CD14-positive monocyte (primary cell): ENCODE measurements around the gene YPEL3. TPM values are rescaled to one million over a fixed set of nuclear protein-coding genes. Genes with fewer than 3 reads are reported as not detected.

Experiments
- DNase-seq, 3 donors: peaks; one replicate each; pipeline ENCODE4 v3.0.0-alpha.2; 2011 to 2022
- H2AFZ ChIP-seq: 2 replicates; pipeline ENCODE4 v1.6.0; 2012; ENCODE audit warnings: mild to moderate bottlenecking, low read depth, low read length, inconsistent platforms; ENCODE audit not compliant: insufficient read depth, poor library complexity, severe bottlenecking
- H3K27ac ChIP-seq, 2 donors: 1 replicate in 1 of 2; 2 replicates in 1 of 2; pipeline ENCODE4 v1.5.1; 2012 to 2013; ENCODE audit warnings: low read length in 2 of 2, control low read depth in 1 of 2, inconsistent platforms in 1 of 2, low read depth in 1 of 2, mild to moderate bottlenecking in 1 of 2
- H3K27me3 ChIP-seq, 2 donors: one replicate each; pipeline versions ENCODE4 v1.6.0 to v1.6.1; 2011 to 2013; ENCODE audit warnings: low read length in 2 of 2; ENCODE audit not compliant: control insufficient read depth in 2 of 2, insufficient read depth in 2 of 2
- H3K36me3 ChIP-seq, 2 donors: replicated peaks in 1 of 2; 1 replicate in 1 of 2; 2 replicates in 1 of 2; pipeline versions ENCODE4 v1.5.1 to v1.6.1; 2012 to 2013; ENCODE audit warnings: low read length in 2 of 2, control low read depth in 1 of 2, inconsistent platforms in 1 of 2, mild to moderate bottlenecking in 1 of 2; ENCODE audit not compliant: insufficient read depth in 2 of 2, control insufficient read depth in 1 of 2
- H3K4me1 ChIP-seq, 2 donors: 1 replicate in 1 of 2; 2 replicates in 1 of 2; pipeline versions ENCODE4 v1.5.1 to v1.6.1; 2012 to 2013; ENCODE audit warnings: low read length in 2 of 2, control low read depth in 1 of 2, inconsistent platforms in 1 of 2, mild to moderate bottlenecking in 1 of 2, moderate library complexity in 1 of 2; ENCODE audit not compliant: insufficient read depth in 2 of 2, control insufficient read depth in 1 of 2
- H3K4me2 ChIP-seq: replicated peaks from 2 replicates; pipeline ENCODE3; 2012; ENCODE audit warnings: low read length, moderate library complexity, mild to moderate bottlenecking; ENCODE audit not compliant: poor library complexity, severe bottlenecking; ENCODE audit errors: extremely low read depth
- H3K4me3 ChIP-seq, 3 experiments: fragments of 200-600 bp in 1 of 3; sonication (generic) in 1 of 3; replicated peaks in 1 of 3; 1 replicate in 2 of 3; 2 replicates in 1 of 3; pipeline ENCODE4 v1.5.1; 2011 to 2013; ENCODE audit warnings: low read length in 3 of 3, mild to moderate bottlenecking in 3 of 3, control low read depth in 2 of 3, low read depth in 2 of 3, inconsistent platforms in 1 of 3, moderate library complexity in 1 of 3
- H3K79me2 ChIP-seq: 2 replicates; pipeline ENCODE4 v1.6.0; 2012; ENCODE audit warnings: mild to moderate bottlenecking, control low read depth, inconsistent platforms, low read length, moderate library complexity; ENCODE audit not compliant: insufficient read depth
- H3K9ac ChIP-seq: 2 replicates; pipeline ENCODE4 v1.6.0; 2017; ENCODE audit warnings: low read length, mild to moderate bottlenecking; ENCODE audit not compliant: insufficient read depth, poor library complexity, severe bottlenecking
- H3K9me3 ChIP-seq, 2 donors: replicated peaks in 1 of 2; 1 replicate in 1 of 2; 2 replicates in 1 of 2; pipeline versions ENCODE4 v1.5.1 to v1.6.1; 2012 to 2013; ENCODE audit warnings: low read length in 2 of 2, control low read depth in 1 of 2; ENCODE audit not compliant: control insufficient read depth in 1 of 2, insufficient read depth in 1 of 2
- H4K20me1 ChIP-seq: 2 replicates; pipeline ENCODE4 v1.6.0; 2012; ENCODE audit warnings: mild to moderate bottlenecking, low read length, control low read depth, moderate library complexity; ENCODE audit not compliant: insufficient read depth
- H3K27ac Mint-ChIP-seq, 7 donors: one replicate each; pipeline ENCODE4 v1.8.0; 2020; ENCODE audit warnings: mild to moderate bottlenecking in 7 of 7, mixed read lengths in 7 of 7, moderate library complexity in 6 of 7, inconsistent platforms in 2 of 7
- H3K27me3 Mint-ChIP-seq, 3 donors: one replicate each; pipeline ENCODE4 v1.8.0; 2021 to 2022; ENCODE audit warnings: low read depth in 3 of 3, mild to moderate bottlenecking in 3 of 3, mixed read lengths in 3 of 3, moderate library complexity in 3 of 3, inconsistent platforms in 1 of 3
- H3K36me3 Mint-ChIP-seq, 2 donors: one replicate each; pipeline ENCODE4 v1.8.0; 2020; ENCODE audit warnings: mixed read lengths in 2 of 2, inconsistent platforms in 1 of 2, mild to moderate bottlenecking in 1 of 2
- H3K4me1 Mint-ChIP-seq: one replicate; pipeline ENCODE4 v1.8.0; 2020; ENCODE audit warnings: mild to moderate bottlenecking, mixed read lengths
- H3K4me3 Mint-ChIP-seq, 2 donors: one replicate each; pipeline ENCODE4 v1.8.0; 2020; ENCODE audit warnings: mild to moderate bottlenecking in 2 of 2, mixed read lengths in 2 of 2, moderate library complexity in 1 of 2
- H3K9me3 Mint-ChIP-seq, 7 donors: one replicate each; pipeline ENCODE4 v1.8.0; 2020 to 2022; ENCODE audit warnings: mixed read lengths in 7 of 7, mild to moderate bottlenecking in 6 of 7, moderate library complexity in 6 of 7, inconsistent platforms in 2 of 7
- WGBS: methylation state at CpG from one replicate; pipeline ENCODE4 v1.1.5; 2013; ENCODE audit warnings: missing lambda C conversion rate; ENCODE audit not compliant: insufficient coverage; 5-methylcytosine and 5-hydroxymethylcytosine counted together
- intact Hi-C, 2 donors: fragments of 100-400 bp; cut with micrococcal nuclease; formaldehyde crosslinking; loops; one replicate each; pipeline versions ENCODE4 v1.15.0 to v1.15.1; 2023
- polyA plus RNA-seq, 3 donors: library from polyadenylated mRNA; depleted of rRNA in 1 of 3; unstranded in 2 of 3; stranded (reverse) in 1 of 3; fragments of 300-500 nt in 2 of 3; fragments of >200 nt in 1 of 3; fragmentation: Illumina TruSeq in 2 of 3; gene quantifications; 1 replicate in 2 of 3; 2 replicates in 1 of 3; pipeline ENCODE4 v1.2.3, GENCODE V29; 2012 to 2021
- TF ChIP-seq, protein P1 (sequence below): fragments of 200-600 bp; IDR thresholded peaks from one replicate; pipeline ENCODE4 v1.8.0; 2022; ENCODE audit warnings: antibody characterized with exemption, mild to moderate bottlenecking

Gene YPEL3
- polyA plus RNA-seq, 3 donors = 182 to 283 (median 235) TPM

- WGBS = 44% methylated on average over 14 of the region's 17 CpGs
- no peak overlapping the region for H2AFZ ChIP-seq
- peak overlapping the region in 1 of 2 donors; percentile 36 for H3K27ac ChIP-seq
- DNase-seq = peak in 1 of 3 donors; percentile 48
- no peak overlapping the region for H3K9ac ChIP-seq
- Mint-ChIP-seq H3K27ac (peak overlapping the region in 1 of 7 donors; percentile 79), H3K4me1 (peaks cover 41% of the 10 kb centered on the region), H3K9me3 (peaks cover 3 to 9% (median 7%) of the 10 kb centered on the region in 7 donors), H3K36me3 (peaks cover 48 to 74% of the 10 kb centered on the region in 2 donors), H3K27me3 (peaks cover 0 to 6% (median 3%) of the 10 kb centered on the region in 3 donors), H3K4me3 (no peak overlapping the region)
- peaks cover 50 to 60% of the 10 kb centered on the region in 2 donors for H3K36me3 ChIP-seq
- TF ChIP-seq, protein P1, sequence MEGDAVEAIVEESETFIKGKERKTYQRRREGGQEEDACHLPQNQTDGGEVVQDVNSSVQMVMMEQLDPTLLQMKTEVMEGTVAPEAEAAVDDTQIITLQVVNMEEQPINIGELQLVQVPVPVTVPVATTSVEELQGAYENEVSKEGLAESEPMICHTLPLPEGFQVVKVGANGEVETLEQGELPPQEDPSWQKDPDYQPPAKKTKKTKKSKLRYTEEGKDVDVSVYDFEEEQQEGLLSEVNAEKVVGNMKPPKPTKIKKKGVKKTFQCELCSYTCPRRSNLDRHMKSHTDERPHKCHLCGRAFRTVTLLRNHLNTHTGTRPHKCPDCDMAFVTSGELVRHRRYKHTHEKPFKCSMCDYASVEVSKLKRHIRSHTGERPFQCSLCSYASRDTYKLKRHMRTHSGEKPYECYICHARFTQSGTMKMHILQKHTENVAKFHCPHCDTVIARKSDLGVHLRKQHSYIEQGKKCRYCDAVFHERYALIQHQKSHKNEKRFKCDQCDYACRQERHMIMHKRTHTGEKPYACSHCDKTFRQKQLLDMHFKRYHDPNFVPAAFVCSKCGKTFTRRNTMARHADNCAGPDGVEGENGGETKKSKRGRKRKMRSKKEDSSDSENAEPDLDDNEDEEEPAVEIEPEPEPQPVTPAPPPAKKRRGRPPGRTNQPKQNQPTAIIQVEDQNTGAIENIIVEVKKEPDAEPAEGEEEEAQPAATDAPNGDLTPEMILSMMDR = no peak
- H3K4me2 ChIP-seq = no peak overlapping the region
- H3K9me3 ChIP-seq = peaks cover 0 to 4% of the 10 kb centered on the region in 2 donors
- intact Hi-C loops = no loop called here
- H3K4me3 ChIP-seq = no peak overlapping the region
- no peaks in the 10 kb centered on the region for H3K27me3 ChIP-seq
- peaks cover 19% of the 10 kb centered on the region for H3K79me2 ChIP-seq
- H3K4me1 ChIP-seq = peaks cover 34 to 53% of the 10 kb centered on the region in 2 donors
- H4K20me1 ChIP-seq = peaks cover 40% of the 10 kb centered on the region
Measured at GRCh38 chr16:30084816-30085159, 11.2 kb downstream of the YPEL3 start.

DNA sequence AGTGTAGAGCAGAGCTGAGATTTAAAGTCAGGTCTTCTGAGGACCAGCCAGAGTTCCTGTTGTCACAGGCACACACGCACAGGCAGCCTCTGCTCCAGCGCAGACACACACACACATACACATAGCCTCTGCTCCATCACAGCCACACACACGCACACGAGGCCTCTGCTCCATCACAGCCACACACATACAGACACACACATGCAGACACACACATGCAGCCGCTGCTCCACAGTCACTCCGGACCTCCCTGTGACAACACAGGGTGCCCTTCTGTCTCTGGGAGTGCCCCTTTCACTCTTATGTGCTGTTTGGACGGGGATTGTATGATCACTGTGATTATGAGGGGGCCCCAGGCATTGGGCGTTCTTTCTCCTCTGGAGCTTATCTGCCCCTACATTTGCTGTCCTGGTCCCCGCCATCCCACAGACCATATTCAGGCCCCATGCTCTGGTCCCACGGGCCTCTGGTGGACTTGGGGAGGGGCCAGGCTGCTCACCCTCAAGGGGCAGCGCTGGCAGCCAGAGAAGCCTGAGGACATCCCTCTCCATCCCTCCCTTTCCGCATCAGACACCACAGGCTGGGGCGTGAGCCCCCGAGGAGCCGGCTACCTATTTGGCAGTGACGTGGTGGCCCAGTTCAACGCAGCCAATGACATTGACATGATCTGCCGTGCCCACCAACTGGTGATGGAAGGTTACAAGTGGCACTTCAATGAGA is 11.8 kb downstream of the YPEL3 start:
- no peak overlapping the region for H3K4me3 Mint-ChIP-seq

More for the DNA sequence above, 11.8 kb downstream of the YPEL3 start:
- H3K4me2 ChIP-seq = no peak overlapping the region
- intact Hi-C loops = no loop called here
- WGBS = 92% methylated on average over 14 of the region's 18 CpGs
- Mint-ChIP-seq H3K27me3 (peaks cover 0 to 4% (median 3%) of the 10 kb centered on the region in 3 donors), H3K4me1 (peaks cover 36% of the 10 kb centered on the region), H3K27ac (peak overlapping the region in 4 of 7 donors; percentile 11 to 90 (median 48)), H3K36me3 (peaks cover 53 to 79% of the 10 kb centered on the region in 2 donors), H3K9me3 (peaks cover 3 to 9% (median 7%) of the 10 kb centered on the region in 7 donors)
- peaks cover 24% of the 10 kb centered on the region for H3K79me2 ChIP-seq
- H3K27me3 ChIP-seq = no peaks in the 10 kb centered on the region
- H3K9me3 ChIP-seq = peaks cover 0 to 4% of the 10 kb centered on the region in 2 donors
- no peak overlapping the region for H3K9ac ChIP-seq
- H4K20me1 ChIP-seq = peaks cover 46% of the 10 kb centered on the region
- no peak overlapping the region for H2AFZ ChIP-seq
- TF ChIP-seq, protein P1 = no peak
- H3K27ac ChIP-seq = peak overlapping the region in 1 of 2 donors; percentile 36
- peaks cover 29 to 48% of the 10 kb centered on the region in 2 donors for H3K4me1 ChIP-seq
- no peak for DNase-seq
- H3K4me3 ChIP-seq = no peak overlapping the region
- H3K36me3 ChIP-seq = peaks cover 56 to 65% of the 10 kb centered on the region in 2 donors
